ENCODE measurements around the gene TICAM2. TPM values are rescaled to one million over a fixed set of nuclear protein-coding genes. Genes with fewer than 3 reads are reported as not detected.

TICAM2 gene
- total and polyA plus RNA-seq, 9 of the 15 experiments (the other 6 are each of a cell fraction or from before 2014, with no cell fraction given): 0.15 to 1.8 (median 0.98) TPM

- TF ChIP-seq TSHZ1 (CRISPR knock-in tag; IDR thresholded peaks at IDR 0.05): no peak
Measured at GRCh38 chr5:115605436-115605835, 3.2 kb upstream of the TICAM2 start (continued).

GRCh38 chr5:115602591-115603125 is 379 bp upstream of the TICAM2 start:
- ATAC-seq: peak; percentile 55
- ChIA-PET POLR2A (interaction anchor here (0.6 to 0.9 kb wide), 3 partner anchors 9 to 52 kb away, joined by 3 to 4 read pairs (median 3); no protein-coding TSS in a partner anchor), CTCF (ENCODE audit: low intra/inter-chr PET ratio) (no interaction called here)
- Histone ChIP-seq H3K9ac (ENCODE audit: insufficient read depth in 1 of 2, low read depth in 2 of 2, low read length in 2 of 2) (peak overlapping the region; percentile 55 to 88; a peak in 2 of 4 replicates), H3K27me3 (ENCODE audit: control insufficient read depth in 2 of 2, insufficient read depth in 2 of 2, low read length in 2 of 2) (no peaks in the 10 kb centered on the region), H3K4me2 (ENCODE audit: insufficient read depth, low read length) (peak overlapping the region; percentile 45), H4K20me1 (replicated peaks; ENCODE audit: control insufficient read depth, insufficient read depth, low read length) (no peaks in the 10 kb centered on the region), H3K4me1 (replicated peaks in 1 of 2; ENCODE audit: control insufficient read depth in 2 of 2, insufficient read depth in 2 of 2, low read length in 2 of 2) (peaks cover 3 to 8% of the 10 kb centered on the region in 2 experiments; a peak in 2 of 5 replicates), H3K79me2 (ENCODE audit: control insufficient read depth, insufficient read depth, low read length) (0 out of 3 replicates have a peak, but pooled peaks cover 10% of the 10 kb centered on the region), H2AFZ (ENCODE audit: low read depth, low read length) (peak overlapping the region; percentile 79; the same call in 1 of the 2 replicates), H3K9me1 (ENCODE audit: control insufficient read depth, insufficient read depth, low read length) (no peaks in the 10 kb centered on the region), H3K9me3 (replicated peaks; ENCODE audit: control insufficient read depth, insufficient read depth, low read depth, low read length) (no peaks in the 10 kb centered on the region), H3K27ac (ENCODE audit: extremely low read depth, low read depth, low read length) (peak overlapping the region; percentile 76; the same call in 1 of the 3 replicates), H3K36me3 (ENCODE audit: control insufficient read depth, insufficient read depth, low read length) (peaks cover 25% of the 10 kb centered on the region; the same call in 2 of the 3 replicates), H3K4me3 (peak overlapping the region; percentile 43; the same call in 1 of the 2 replicates)
- WGBS (ENCODE audit: insufficient coverage, low coverage, missing lambda C conversion rate): 58% methylated on average over 10 of the region's 11 CpGs
- intact Hi-C loops (cut with micrococcal nuclease): no loop called here
- FAIRE-seq: no peak
- in situ Hi-C loops (cut with MboI): no loop called here
- peak in 1 of 4 experiments; percentile 17 for DNase-seq (ENCODE audit: extremely low read depth in 1 of 4, low spot score in 3 of 4)
- TF ChIP-seq YY1 (IDR thresholded peaks at IDR 0.05; ENCODE audit: borderline replicate concordance in 1 of 3, control insufficient read depth in 1 of 3, extremely low read depth in 1 of 3, insufficient read depth in 3 of 3, insufficient read length in 1 of 3, insufficient replicate concordance in 2 of 3, low read depth in 1 of 3, low read length in 2 of 3) (no peak), FOXJ3 (CRISPR knock-in tag; IDR thresholded peaks at IDR 0.05) (no peak), HDAC1 (IDR thresholded peaks at IDR 0.05) (0 out of 4 replicates have a peak, but pooled peaks of 1 of the 2 experiments have one; percentile 1), USF1 (CRISPR knock-in tag; IDR thresholded peaks at IDR 0.05) (no peak), ESRRA (IDR thresholded peaks at IDR 0.05; ENCODE audit: borderline replicate concordance, low read depth) (0 out of 2 replicates have a peak, but pooled peaks have one; percentile 4), TAF15 (IDR thresholded peaks at IDR 0.05; ENCODE audit: low read depth, low read length) (no peak), ZNF282 (CRISPR knock-in tag; IDR thresholded peaks at IDR 0.05) (no peak), TSHZ1 (CRISPR knock-in tag; IDR thresholded peaks at IDR 0.05) (no peak)
- BruUV-seq (replicated peaks): TSS peak; percentile 37
